ENCODE measurements around the gene TVP23B. TPM values are rescaled to one million over a fixed set of nuclear protein-coding genes. Genes with fewer than 3 reads are reported as not detected.

TVP23B gene
- polyA plus RNA-seq, 1 of the 3 experiments (the other 2 are of a cell fraction), result 22.9 TPM

DNA sequence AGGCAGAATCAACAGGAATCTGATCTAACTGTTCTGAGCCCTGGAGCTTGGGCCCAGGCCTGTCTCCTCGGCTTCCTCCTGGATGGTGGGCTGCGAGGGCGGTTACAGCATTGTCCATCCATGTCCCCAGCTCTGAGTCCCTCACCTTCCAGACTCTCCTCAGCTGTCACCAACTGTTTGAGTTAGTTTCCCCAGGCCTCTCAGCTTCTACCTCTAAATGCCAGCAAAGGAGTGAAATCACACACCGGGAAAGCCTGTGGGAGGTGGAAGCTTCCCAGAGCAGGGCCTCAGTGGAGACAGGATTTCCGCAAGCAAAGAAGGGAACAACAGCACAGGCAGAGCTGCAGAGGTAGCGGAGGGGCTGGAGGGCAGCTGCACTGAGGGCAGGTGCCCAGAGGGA is 67.5 kb downstream of the TVP23B start:
- Histone ChIP-seq H3K9me2 (no peaks in the 10 kb centered on the region), H3K79me2 (ENCODE audit: insufficient read depth) (no peaks in the 10 kb centered on the region), H2AFZ (ENCODE audit: low read depth) (no peak overlapping the region), H3K9ac (no peak overlapping the region), H3F3A (replicated peaks; ENCODE audit: insufficient read depth) (no peaks in the 10 kb centered on the region), H4K20me1 (ENCODE audit: insufficient read depth) (no peaks in the 10 kb centered on the region), H3K4me3 (ENCODE audit: low read depth in 2 of 2, low read length in 1 of 2) (no peak overlapping the region), H3K4me2 (no peak overlapping the region), H3K27me3 (ENCODE audit: insufficient read depth) (no peaks in the 10 kb centered on the region), H3K4me1 (ENCODE audit: control insufficient read depth in 1 of 2, insufficient read depth in 2 of 2, low read depth in 1 of 2, low read length in 1 of 2) (no peaks in the 10 kb centered on the region), H3K27ac (ENCODE audit: low read depth in 2 of 2, low read length in 1 of 2) (no peak overlapping the region), H3K9me3 (no peaks in the 10 kb centered on the region), H3K36me3 (replicated peaks in 1 of 2; ENCODE audit: control insufficient read depth in 1 of 2, insufficient read depth in 2 of 2, low read length in 1 of 2) (no peaks in the 10 kb centered on the region)
- DNase-seq, result no peak
- ChIA-PET CTCF (no interaction called here), POLR2A (no interaction called here)
- 95% methylated on average over 6 of the region's 6 CpGs for WGBS (ENCODE audit: low lambda C conversion rate)
- no peak for TF ChIP-seq MEF2A (IDR thresholded peaks at IDR 0.05; ENCODE audit: borderline replicate concordance, low read depth)
- TF ChIP-seq POLR2AphosphoS5 (IDR thresholded peaks at IDR 0.05; ENCODE audit: low read depth, low read length), result no peak
- TF ChIP-seq TAF1 (IDR thresholded peaks at IDR 0.05; ENCODE audit: borderline replicate concordance, low read depth, low read length), result no peak
- TF ChIP-seq, protein P1, sequence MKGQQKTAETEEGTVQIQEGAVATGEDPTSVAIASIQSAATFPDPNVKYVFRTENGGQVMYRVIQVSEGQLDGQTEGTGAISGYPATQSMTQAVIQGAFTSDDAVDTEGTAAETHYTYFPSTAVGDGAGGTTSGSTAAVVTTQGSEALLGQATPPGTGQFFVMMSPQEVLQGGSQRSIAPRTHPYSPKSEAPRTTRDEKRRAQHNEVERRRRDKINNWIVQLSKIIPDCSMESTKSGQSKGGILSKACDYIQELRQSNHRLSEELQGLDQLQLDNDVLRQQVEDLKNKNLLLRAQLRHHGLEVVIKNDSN (IDR thresholded peaks at IDR 0.05; ENCODE audit: borderline replicate concordance, low read depth), result no peak
- TF ChIP-seq RAD21 (IDR thresholded peaks at IDR 0.05; ENCODE audit: low read length), result no peak
- no peak for TF ChIP-seq GATA2 (CRISPR knock-in tag; IDR thresholded peaks at IDR 0.05)
- TF ChIP-seq RXRA (IDR thresholded peaks at IDR 0.05; ENCODE audit: borderline replicate concordance, low read depth), result no peak
- no peak for TF ChIP-seq RFX5 (IDR thresholded peaks at IDR 0.05; ENCODE audit: low read length)
- TF ChIP-seq TEAD4 (IDR thresholded peaks at IDR 0.05; ENCODE audit: borderline replicate concordance, insufficient read depth), result no peak
- TF ChIP-seq TCF12 (IDR thresholded peaks at IDR 0.05), result no peak
- no peak for TF ChIP-seq JUND (IDR thresholded peaks at IDR 0.05)
- no peak for TF ChIP-seq CTCF (IDR thresholded peaks at IDR 0.05)
- TF ChIP-seq YY1 (IDR thresholded peaks at IDR 0.05; ENCODE audit: low read depth), result no peak
- no peak for TF ChIP-seq FOSL2 (IDR thresholded peaks at IDR 0.05; ENCODE audit: borderline replicate concordance, low read depth)
- no peak for TF ChIP-seq ELF1 (IDR thresholded peaks at IDR 0.05)
- no peak for TF ChIP-seq MXI1 (IDR thresholded peaks at IDR 0.05; ENCODE audit: low read depth, low read length)
- no peak for TF ChIP-seq NRF1 (IDR thresholded peaks at IDR 0.05; ENCODE audit: low read depth, low read length)
- no peak for TF ChIP-seq CHD2 (IDR thresholded peaks at IDR 0.05; ENCODE audit: low read length, partially characterized antibody)

DNA sequence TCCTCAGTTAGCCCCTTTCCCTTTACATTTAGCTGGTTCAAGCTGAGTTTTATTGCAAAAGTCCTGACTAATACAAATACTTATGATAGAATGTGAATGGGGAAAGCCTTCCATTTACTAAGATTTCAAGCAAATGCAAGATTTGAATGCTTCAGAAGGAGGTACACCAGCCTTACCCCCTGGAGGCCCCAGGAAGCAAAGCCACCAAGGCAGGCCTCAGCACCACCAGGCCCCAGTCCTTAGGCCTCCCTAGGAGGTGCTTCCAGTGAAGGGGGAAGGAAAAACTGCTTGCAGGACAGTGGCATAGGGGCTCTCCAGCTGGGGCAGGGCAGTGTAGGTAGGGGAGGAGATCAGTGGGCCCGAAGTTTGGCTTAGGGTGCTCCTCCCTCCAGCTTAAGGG is 69.7 kb downstream of the TVP23B start:
- Histone ChIP-seq H3K36me3 (replicated peaks in 1 of 2; ENCODE audit: control insufficient read depth in 1 of 2, insufficient read depth in 2 of 2, low read length in 1 of 2) (no peaks in the 10 kb centered on the region), H3K79me2 (ENCODE audit: insufficient read depth) (0 out of 2 replicates have a peak, but pooled peaks cover 9% of the 10 kb centered on the region), H3K4me3 (ENCODE audit: low read depth in 2 of 2, low read length in 1 of 2) (no peak overlapping the region), H3K4me1 (ENCODE audit: control insufficient read depth in 1 of 2, insufficient read depth in 2 of 2, low read depth in 1 of 2, low read length in 1 of 2) (peaks cover 7 to 9% of the 10 kb centered on the region in 2 experiments; a peak in 2 of 4 replicates), H3K4me2 (no peak overlapping the region), H3K9ac (no peak overlapping the region), H3K9me2 (no peaks in the 10 kb centered on the region), H4K20me1 (ENCODE audit: insufficient read depth) (no peaks in the 10 kb centered on the region), H2AFZ (ENCODE audit: low read depth) (no peak overlapping the region), H3K9me3 (no peaks in the 10 kb centered on the region), H3F3A (replicated peaks; ENCODE audit: insufficient read depth) (no peaks in the 10 kb centered on the region), H3K27ac (ENCODE audit: low read depth in 2 of 2, low read length in 1 of 2) (no peak overlapping the region), H3K27me3 (ENCODE audit: insufficient read depth) (no peaks in the 10 kb centered on the region)
- POLR2A ChIA-PET, result no interaction called here
- 67% methylated on average over 1 of the region's 1 CpG for WGBS (ENCODE audit: low lambda C conversion rate)
- CTCF ChIA-PET, result no interaction called here
- DNase-seq, result no peak
- TF ChIP-seq MEF2A (IDR thresholded peaks at IDR 0.05; ENCODE audit: borderline replicate concordance, low read depth), result no peak
- no peak for TF ChIP-seq EP300 (IDR thresholded peaks at IDR 0.05; ENCODE audit: borderline replicate concordance in 1 of 2, low read depth in 1 of 2, low read length in 1 of 2)
- no peak for TF ChIP-seq GABPA (IDR thresholded peaks at IDR 0.05; ENCODE audit: low read depth)
- TF ChIP-seq, protein P2, sequence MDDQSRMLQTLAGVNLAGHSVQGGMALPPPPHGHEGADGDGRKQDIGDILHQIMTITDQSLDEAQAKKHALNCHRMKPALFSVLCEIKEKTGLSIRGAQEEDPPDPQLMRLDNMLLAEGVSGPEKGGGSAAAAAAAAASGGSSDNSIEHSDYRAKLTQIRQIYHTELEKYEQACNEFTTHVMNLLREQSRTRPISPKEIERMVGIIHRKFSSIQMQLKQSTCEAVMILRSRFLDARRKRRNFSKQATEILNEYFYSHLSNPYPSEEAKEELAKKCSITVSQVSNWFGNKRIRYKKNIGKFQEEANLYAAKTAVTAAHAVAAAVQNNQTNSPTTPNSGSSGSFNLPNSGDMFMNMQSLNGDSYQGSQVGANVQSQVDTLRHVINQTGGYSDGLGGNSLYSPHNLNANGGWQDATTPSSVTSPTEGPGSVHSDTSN (IDR thresholded peaks at IDR 0.05), result no peak
- no peak for TF ChIP-seq CTCF (IDR thresholded peaks at IDR 0.05)
- TF ChIP-seq, protein P3, sequence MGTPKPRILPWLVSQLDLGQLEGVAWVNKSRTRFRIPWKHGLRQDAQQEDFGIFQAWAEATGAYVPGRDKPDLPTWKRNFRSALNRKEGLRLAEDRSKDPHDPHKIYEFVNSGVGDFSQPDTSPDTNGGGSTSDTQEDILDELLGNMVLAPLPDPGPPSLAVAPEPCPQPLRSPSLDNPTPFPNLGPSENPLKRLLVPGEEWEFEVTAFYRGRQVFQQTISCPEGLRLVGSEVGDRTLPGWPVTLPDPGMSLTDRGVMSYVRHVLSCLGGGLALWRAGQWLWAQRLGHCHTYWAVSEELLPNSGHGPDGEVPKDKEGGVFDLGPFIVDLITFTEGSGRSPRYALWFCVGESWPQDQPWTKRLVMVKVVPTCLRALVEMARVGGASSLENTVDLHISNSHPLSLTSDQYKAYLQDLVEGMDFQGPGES (IDR thresholded peaks at IDR 0.05; ENCODE audit: low read depth, low read length), result no peak
- no peak for TF ChIP-seq RAD21 (IDR thresholded peaks at IDR 0.05; ENCODE audit: low read length)
- TF ChIP-seq RFX5 (IDR thresholded peaks at IDR 0.05; ENCODE audit: low read length), result no peak
- TF ChIP-seq TAF1 (IDR thresholded peaks at IDR 0.05; ENCODE audit: borderline replicate concordance, low read depth, low read length), result no peak
